H1 (cell line): ENCODE data around the gene TMEM138. TPM values are rescaled to one million over a fixed set of nuclear protein-coding genes. Genes with fewer than 3 reads are reported as not detected.

ENCODE experiments used
- CTCF ChIA-PET: fragments of 300-600 bp; sonication (Branson Sonifier 250); formaldehyde crosslinking; loops from one replicate; lab custom pipeline; 2021; ENCODE audit not compliant: partially characterized antibody; lab: Charles Lee
- POLR2A ChIA-PET: fragments of 300-600 bp; sonication (Branson Sonifier 250); formaldehyde crosslinking; loops from one replicate; lab custom pipeline; 2021; ENCODE audit warnings: inconsistent platforms; ENCODE audit not compliant: partially characterized antibody; lab: Charles Lee
- DNase-seq, 2 experiments: peaks; one replicate each; pipeline versions ENCODE4 v3.0.0 to v3.0.0-alpha.2; 2010 to 2022; ENCODE audit warnings: low spot score in 2 of 2, low read depth in 1 of 2, mixed read lengths in 1 of 2
- FAIRE-seq: peaks from 2 replicates; lab custom pipeline; 2011; peaks lifted over from hg19 to GRCh38; lab: Jason Lieb, UNC
- H2AFZ ChIP-seq: 2 replicates; pipeline ENCODE4 v1.8.1; 2012; ENCODE audit warnings: low read length, inconsistent platforms
- H2AK5ac ChIP-seq: 2 replicates; pipeline ENCODE4 v1.6.1; 2013; ENCODE audit warnings: low read depth, low read length
- H2BK120ac ChIP-seq: replicated peaks from 2 replicates; pipeline ENCODE3; 2013; ENCODE audit warnings: low read depth, low read length, inconsistent platforms
- H2BK12ac ChIP-seq: 2 replicates; pipeline ENCODE4 v1.6.1; 2013; ENCODE audit warnings: low read depth, low read length
- H2BK15ac ChIP-seq: 2 replicates; pipeline ENCODE4 v1.6.1; 2013; ENCODE audit warnings: low read length
- H2BK20ac ChIP-seq: 2 replicates; pipeline ENCODE4 v1.6.1; 2013; ENCODE audit warnings: low read length
- H2BK5ac ChIP-seq: 2 replicates; pipeline ENCODE4 v1.6.1; 2013; ENCODE audit warnings: low read depth, low read length
- H3K14ac ChIP-seq: 2 replicates; pipeline ENCODE4 v1.6.1; 2013; ENCODE audit warnings: inconsistent platforms; ENCODE audit not compliant: insufficient read length
- H3K18ac ChIP-seq: 2 replicates; pipeline ENCODE4 v1.6.1; 2013; ENCODE audit warnings: low read length; ENCODE audit errors: extremely low read depth
- H3K23ac ChIP-seq: 2 replicates; pipeline ENCODE4 v1.6.1; 2013; ENCODE audit warnings: inconsistent platforms; ENCODE audit not compliant: insufficient read length
- H3K23me2 ChIP-seq: 2 replicates; pipeline ENCODE4 v1.6.1; 2013; ENCODE audit warnings: low read depth, low read length
- H3K27ac ChIP-seq: 2 replicates; pipeline ENCODE4 v1.6.1; 2011; ENCODE audit warnings: low read depth, low read length, inconsistent platforms
- H3K27me3 ChIP-seq, 4 experiments: replicated peaks in 1 of 4; 1 replicate in 1 of 4; 2 replicates in 3 of 4; pipeline versions ENCODE4 v1.6.1 to v1.8.1; 2011 to 2013; ENCODE audit warnings: low read length in 3 of 4, mild to moderate bottlenecking in 3 of 4, inconsistent platforms in 2 of 4, mixed read lengths in 2 of 4, moderate library complexity in 1 of 4; ENCODE audit not compliant: control insufficient read depth in 3 of 4, insufficient read depth in 3 of 4; ENCODE audit errors: extremely low read depth in 1 of 4
- H3K36me3 ChIP-seq, 4 experiments: 2 replicates each; pipeline versions ENCODE4 v1.6.1 to v1.8.1; 2011 to 2013; ENCODE audit warnings: mild to moderate bottlenecking in 4 of 4, low read length in 3 of 4, moderate library complexity in 2 of 4, control low read depth in 1 of 4, inconsistent platforms in 1 of 4; ENCODE audit not compliant: insufficient read depth in 4 of 4, control insufficient read depth in 2 of 4
- H3K4ac ChIP-seq: replicated peaks from 2 replicates; pipeline ENCODE3; 2013; ENCODE audit warnings: low read length, low read depth, mixed read lengths, inconsistent platforms; ENCODE audit not compliant: insufficient read length
- H3K4me1 ChIP-seq, 4 experiments: replicated peaks in 1 of 4; 1 replicate in 1 of 4; 2 replicates in 3 of 4; pipeline versions ENCODE4 v1.6.1 to v1.8.1; 2011 to 2013; ENCODE audit warnings: low read length in 3 of 4, inconsistent platforms in 2 of 4, mixed read lengths in 1 of 4; ENCODE audit not compliant: insufficient read depth in 4 of 4, control insufficient read depth in 3 of 4
- H3K4me2 ChIP-seq, 2 experiments: 2 replicates each; pipeline versions ENCODE4 v1.6.1 to v1.8.1; 2011 to 2013; ENCODE audit warnings: low read depth in 2 of 2, low read length in 2 of 2, control low read depth in 1 of 2, inconsistent platforms in 1 of 2, mild to moderate bottlenecking in 1 of 2; ENCODE audit not compliant: insufficient read depth in 1 of 2
- H3K4me3 ChIP-seq, 4 experiments: fragments of 200-600, 300-600 bp in 1 of 4; sonication (generic), shearing (Covaris generic), sonication (Bioruptor Twin) in 1 of 4; 2 replicates each; pipeline versions ENCODE4 v1.5.1 to v1.8.1; 2011 to 2016; ENCODE audit warnings: low read length in 4 of 4, low read depth in 3 of 4, control low read depth in 2 of 4, inconsistent platforms in 2 of 4, mild to moderate bottlenecking in 2 of 4, mixed read lengths in 1 of 4, moderate library complexity in 1 of 4; ENCODE audit not compliant: insufficient read depth in 2 of 4; ENCODE audit errors: extremely low read depth in 1 of 4
- H3K56ac ChIP-seq: replicated peaks from 2 replicates; pipeline ENCODE3; 2013; ENCODE audit warnings: low read depth, mild to moderate bottlenecking, mixed read lengths, low read length, inconsistent platforms; ENCODE audit not compliant: insufficient read length
- H3K79me1 ChIP-seq: 2 replicates; pipeline ENCODE4 v1.6.1; 2013; ENCODE audit warnings: low read depth, low read length, control low read depth
- H3K79me2 ChIP-seq, 2 experiments: 2 replicates each; pipeline versions ENCODE4 v1.6.1 to v1.8.1; 2012 to 2013; ENCODE audit warnings: low read length in 2 of 2, mild to moderate bottlenecking in 2 of 2, inconsistent platforms in 1 of 2; ENCODE audit not compliant: insufficient read depth in 2 of 2, control insufficient read depth in 1 of 2
- H3K9ac ChIP-seq, 4 experiments: replicated peaks in 1 of 4; 1 replicate in 1 of 4; 2 replicates in 3 of 4; pipeline versions ENCODE4 v1.6.1 to v1.8.1; 2011 to 2013; ENCODE audit warnings: low read depth in 3 of 4, low read length in 3 of 4, control low read depth in 2 of 4, mild to moderate bottlenecking in 2 of 4, moderate library complexity in 2 of 4, inconsistent platforms in 1 of 4; ENCODE audit errors: extremely low read depth in 1 of 4
- H3K9me3 ChIP-seq, 2 experiments: 2 replicates each; pipeline versions ENCODE4 v1.6.1 to v1.8.1; 2012 to 2013; ENCODE audit warnings: mild to moderate bottlenecking in 2 of 2, moderate library complexity in 2 of 2, control low read depth in 1 of 2, inconsistent platforms in 1 of 2, low read depth in 1 of 2, low read length in 1 of 2, mixed read lengths in 1 of 2; ENCODE audit not compliant: insufficient read depth in 2 of 2
- H4K20me1 ChIP-seq, 2 experiments: replicated peaks in 1 of 2; 2 replicates each; pipeline versions ENCODE3 to v1.8.1; 2011 to 2013; ENCODE audit warnings: inconsistent platforms in 2 of 2, low read length in 2 of 2, mild to moderate bottlenecking in 1 of 2; ENCODE audit not compliant: insufficient read depth in 2 of 2, control insufficient read depth in 1 of 2
- H4K5ac ChIP-seq: 2 replicates; pipeline ENCODE4 v1.6.1; 2013; ENCODE audit warnings: low read length, low read depth, mixed read lengths, inconsistent platforms; ENCODE audit not compliant: insufficient read length
- H4K8ac ChIP-seq: 2 replicates; pipeline ENCODE4 v1.8.0; 2013; ENCODE audit warnings: mild to moderate bottlenecking, moderate library complexity, low read length, inconsistent platforms; ENCODE audit not compliant: insufficient read depth; ENCODE audit errors: extremely low read depth
- H4K91ac ChIP-seq: replicated peaks from 2 replicates; pipeline ENCODE3; 2013; ENCODE audit warnings: low read length, mixed read lengths, inconsistent platforms; ENCODE audit not compliant: insufficient read length
- GABPA ChIP-seq: IDR thresholded peaks from 2 replicates; pipeline ENCODE4 v1.6.1; 2011; ENCODE audit warnings: mild to moderate bottlenecking, low read length, moderate library complexity, borderline replicate concordance; ENCODE audit not compliant: insufficient read depth
- NRF1 ChIP-seq: IDR thresholded peaks from 2 replicates; pipeline ENCODE4 v1.6.1; 2011; ENCODE audit warnings: mild to moderate bottlenecking, low read depth, low read length, improper control_type of control experiment
- SIX5 ChIP-seq: IDR thresholded peaks from 2 replicates; pipeline ENCODE4 v1.6.1; 2011; ENCODE audit warnings: mild to moderate bottlenecking, low read depth, low read length
- SRF ChIP-seq: IDR thresholded peaks from 2 replicates; pipeline ENCODE4 v1.6.1; 2011; ENCODE audit warnings: mild to moderate bottlenecking, low read depth, low read length, moderate library complexity
- SUZ12 ChIP-seq: fragments of 200-600 bp; sonication (generic); IDR thresholded peaks from 2 replicates; pipeline ENCODE4 v1.6.1; 2012; ENCODE audit warnings: mild to moderate bottlenecking, inconsistent platforms, low read length, moderate library complexity, mixed read lengths
- WGBS, 2 experiments: shearing (Covaris generic) in 1 of 2; methylation state at CpG; one replicate each; pipeline versions ENCODE4 v1.1.6 to v1.1.7; 2013 to 2015; ENCODE audit warnings: low lambda C conversion rate in 2 of 2, mixed read lengths in 2 of 2, inconsistent platforms in 1 of 2, low coverage in 1 of 2, missing lambda C conversion rate in 1 of 2; ENCODE audit not compliant: insufficient replicate concordance in 2 of 2, insufficient coverage in 1 of 2, insufficient read length in 1 of 2; ENCODE audit errors: extremely low coverage in 1 of 2, missing lambda C conversion rate in 1 of 2; 5-methylcytosine and 5-hydroxymethylcytosine counted together
- polyA plus RNA-seq, 7 experiments: library from polyadenylated mRNA; depleted of rRNA in 3 of 7; stranded (reverse) in 5 of 7; unstranded in 2 of 7; fragments of >200 nt in 5 of 7; fragments of 200-250 nt in 2 of 7; gene quantifications; 1 replicate in 5 of 7; 2 replicates in 1 of 7; 4 replicates in 1 of 7; pipeline versions ENCODE4 v1.2.1 to v1.2.3, GENCODE V29; 2011 to 2013; ENCODE audit warnings: missing spikeins in 2 of 7, mixed read lengths in 2 of 7
- total RNA-seq: library from RNA; stranded (reverse); fragmentation: NEBNext Ultra II Directional; extraction: Animal tissue kit (Norgen Biotek cat#: 25700); gene quantifications from 2 replicates; pipeline ENCODE4 v1.2.1, GENCODE V29; 2021

Gene TMEM138
- total and polyA plus RNA-seq, 2 of the 8 experiments (the other 6 are each of a cell fraction or from before 2014, with no cell fraction given), result 32.9 to 59.0 TPM

DNA sequence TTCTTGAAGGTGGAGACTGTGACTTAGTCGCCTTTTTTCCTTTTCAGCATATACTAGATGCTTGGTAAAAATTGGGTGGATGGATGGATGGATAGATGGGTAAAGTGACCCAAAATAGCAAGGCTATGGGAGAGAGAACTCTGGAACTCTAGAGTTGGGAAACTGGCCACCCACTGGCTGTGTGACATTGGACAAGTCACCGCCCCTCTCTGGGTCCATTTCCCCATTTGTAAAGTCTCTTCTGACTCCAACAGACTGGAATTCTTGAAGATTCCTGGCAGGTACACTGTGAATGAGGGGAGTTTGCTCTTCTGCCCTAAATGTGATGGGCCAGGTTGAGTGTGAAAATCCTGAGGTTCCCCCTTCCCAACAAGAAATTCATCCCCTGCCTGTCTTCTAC is 21.2 kb upstream of the TMEM138 start:
- Histone ChIP-seq H3K27me3 (no peaks in the 10 kb centered on the region), H2BK5ac (no peak overlapping the region), H4K20me1 (no peaks in the 10 kb centered on the region), H2AK5ac (no peak overlapping the region), H3K36me3 (peaks cover 0 to 13% (median 4%) of the 10 kb centered on the region in 4 experiments; a peak in 4 of 8 replicates), H3K4me1 (peaks cover 0 to 1% (median under 1%) of the 10 kb centered on the region in 4 experiments; a peak in 2 of 7 replicates), H4K8ac (no peak overlapping the region; the same call in 1 of the 2 replicates), H3K23me2 (no peaks in the 10 kb centered on the region), H3K56ac (no peak overlapping the region), H4K91ac (no peak overlapping the region), H2AFZ (no peak overlapping the region), H3K9ac (no peak overlapping the region; a peak in 1 of 7 replicates), H3K14ac (no peak overlapping the region), H2BK20ac (no peak overlapping the region), H3K23ac (no peak overlapping the region), H3K79me2 (no peaks in the 10 kb centered on the region), H3K4me2 (no peak overlapping the region), H3K79me1 (no peaks in the 10 kb centered on the region), H2BK12ac (no peak overlapping the region), H2BK120ac (no peak overlapping the region), H4K5ac (no peak overlapping the region), H2BK15ac (no peak overlapping the region), H3K9me3 (no peaks in the 10 kb centered on the region), H3K4me3 (no peak overlapping the region), H3K18ac (no peak overlapping the region), H3K4ac (no peak overlapping the region), H3K27ac (no peak overlapping the region)
- no peak for TF ChIP-seq SRF
- no peak for TF ChIP-seq SIX5
- no peak for TF ChIP-seq GABPA
- TF ChIP-seq SUZ12, result no peak
- TF ChIP-seq NRF1, result no peak
- DNase-seq (no peak), FAIRE-seq (no peak)
- POLR2A ChIA-PET, result interaction anchor here (39.7 kb wide), 1 partner anchor 29 kb away, joined by 1106 read pairs; the partner anchor contains the start of genes CYB561A3 and TMEM138
- WGBS, 2 experiments, result 84% methylated on average over 2 of the region's 2 CpGs; no CpG with 5 or more reads in 1 of the 2 experiments
- CTCF ChIA-PET, result interaction anchor here (8.5 to 10.1 kb wide), 2 partner anchors 22 to 44 kb away, joined by 255 to 290 read pairs; partner anchors contain the start of genes CYB561A3 and TMEM138
